ENCODE data around the gene PCDHA6. TPM values are rescaled to one million over a fixed set of nuclear protein-coding genes. Genes with fewer than 3 reads are reported as not detected.

Gene PCDHA6
- polyA plus RNA-seq, 3 donors: 0.10 to 0.49 TPM; not detected in 1

Other genes with a start within 250 kb of the PCDHA6 start
- 100 to 1,000 TPM in 1 of 3 donors, 10 to 100 TPM in 2; 14.1 to 162 (median 73.4) TPM for gene CD14, start 194.8 kb upstream of the PCDHA6 start, polyA plus RNA-seq
- gene TMCO6, start 188.5 kb upstream of the PCDHA6 start, polyA plus RNA-seq: 10 to 100 TPM; 12.6 to 18.7 (median 17.5) TPM
- gene NDUFA2, start 180.3 kb upstream of the PCDHA6 start, polyA plus RNA-seq: 100 to 1,000 TPM in 2 of 3 donors, 10 to 100 TPM in 1; 89.9 to 200 (median 187) TPM
- gene IK, start 180.1 kb upstream of the PCDHA6 start, polyA plus RNA-seq: 10 to 100 TPM; 39.8 to 70.2 (median 65.8) TPM
- gene WDR55, start 163.1 kb upstream of the PCDHA6 start, polyA plus RNA-seq: 10 to 100 TPM; 12.1 to 16.9 (median 15.7) TPM
- gene DND1, start 154.4 kb upstream of the PCDHA6 start, polyA plus RNA-seq: 1 to 10 TPM in 1 of 3 donors, under 1 TPM in 2; 0.68 to 1.4 (median 0.79) TPM
- gene HARS1, start 136.6 kb upstream of the PCDHA6 start, polyA plus RNA-seq: 10 to 100 TPM; 34.8 to 46.7 (median 44.6) TPM
- gene HARS2, start 136.5 kb upstream of the PCDHA6 start, polyA plus RNA-seq: 10 to 100 TPM; 12.0 to 14.5 (median 12.1) TPM
- gene ZMAT2, start 127.5 kb upstream of the PCDHA6 start, polyA plus RNA-seq: 10 to 100 TPM; 26.8 to 91.7 (median 67.9) TPM
- gene PCDHA1, start 41.8 kb upstream of the PCDHA6 start, polyA plus RNA-seq: under 1 TPM in 2 of 3 donors, not detected in 1; 0.03 to 0.11 TPM
- gene PCDHA2, start 33.1 kb upstream of the PCDHA6 start, polyA plus RNA-seq: under 1 TPM in 2 of 3 donors, not detected in 1; 0.03 to 0.09 TPM
- gene PCDHA3, start 26.9 kb upstream of the PCDHA6 start, polyA plus RNA-seq: under 1 TPM; 0.11 to 0.52 (median 0.12) TPM
- 1 to 10 TPM in 1 of 3 donors, under 1 TPM in 2; under 0.01 to 1.7 (median 0.04) TPM for gene PCDHA4, start 20.9 kb upstream of the PCDHA6 start, polyA plus RNA-seq
- gene PCDHA5, start 6.3 kb upstream of the PCDHA6 start, polyA plus RNA-seq: under 1 TPM; 0.06 to 0.13 (median 0.11) TPM
- gene PCDHA7, start 6.3 kb downstream of the PCDHA6 start, polyA plus RNA-seq: under 1 TPM; 0.10 to 0.22 (median 0.14) TPM
- gene PCDHA8, start 13.2 kb downstream of the PCDHA6 start, polyA plus RNA-seq: under 1 TPM in 2 of 3 donors, not detected in 1; 0.01 to 0.07 TPM
- under 1 TPM in 1 of 3 donors, not detected in 2; 0.02 TPM for gene PCDHA9, start 20.4 kb downstream of the PCDHA6 start, polyA plus RNA-seq
- under 1 TPM in 2 of 3 donors, not detected in 1; 0.11 to 0.17 TPM for gene PCDHA10, start 27.9 kb downstream of the PCDHA6 start, polyA plus RNA-seq
- gene PCDHA11, start 41.0 kb downstream of the PCDHA6 start, polyA plus RNA-seq: under 1 TPM in 2 of 3 donors, not detected in 1; 0.03 to 0.15 TPM
- under 1 TPM in 2 of 3 donors, not detected in 1; 0.03 to 0.21 TPM for gene PCDHA12, start 47.3 kb downstream of the PCDHA6 start, polyA plus RNA-seq
- gene PCDHA13, start 54.2 kb downstream of the PCDHA6 start, polyA plus RNA-seq: under 1 TPM; 0.11 to 0.25 (median 0.16) TPM
- under 1 TPM in 2 of 3 donors, not detected in 1; 0.03 to 0.28 TPM for gene PCDHAC1, start 98.3 kb downstream of the PCDHA6 start, polyA plus RNA-seq
- under 1 TPM; 0.11 to 0.28 (median 0.25) TPM for gene PCDHAC2, start 138.5 kb downstream of the PCDHA6 start, polyA plus RNA-seq
- gene PCDHB1, start 223.4 kb downstream of the PCDHA6 start, polyA plus RNA-seq: under 1 TPM in 1 of 3 donors, not detected in 2; 0.05 TPM

All from adipose tissue (tissue), 3 donors.